IPS-20b (cell line): ENCODE measurements around the gene AKT2.

Experiments used
- H3K27ac ChIP-seq: one replicate; pipeline ENCODE4 v1.5.1; 2013; ENCODE audit warnings: low read length
- H3K27me3 ChIP-seq: 2 replicates; pipeline ENCODE4 v1.6.1; 2013; ENCODE audit warnings: mild to moderate bottlenecking, low read length, inconsistent platforms; ENCODE audit not compliant: insufficient read depth
- H3K36me3 ChIP-seq: 2 replicates; pipeline ENCODE4 v1.6.1; 2013; ENCODE audit warnings: low read depth, mild to moderate bottlenecking, inconsistent platforms, low read length, moderate library complexity; ENCODE audit not compliant: insufficient read depth
- H3K4me1 ChIP-seq: 2 replicates; pipeline ENCODE4 v1.6.1; 2013; ENCODE audit warnings: mild to moderate bottlenecking, control low read depth, inconsistent platforms, low read length, moderate library complexity; ENCODE audit not compliant: insufficient read depth
- H3K4me3 ChIP-seq: 2 replicates; pipeline ENCODE4 v1.5.1; 2013; ENCODE audit warnings: mild to moderate bottlenecking, low read length, inconsistent platforms
- H3K9ac ChIP-seq: 2 replicates; pipeline ENCODE4 v1.6.1; 2013; ENCODE audit warnings: low read depth, mild to moderate bottlenecking, inconsistent platforms, low read length, moderate library complexity
- H3K9me3 ChIP-seq: 2 replicates; pipeline ENCODE4 v1.6.1; 2013; ENCODE audit warnings: mild to moderate bottlenecking, low read depth, low read length, inconsistent platforms; ENCODE audit not compliant: insufficient read depth

Gene AKT2

GRCh38 chr19:40279761-40280607, 5.2 kb downstream of the AKT2 start:
- no peaks in the 10 kb centered on the region for H3K9me3 ChIP-seq
- peaks cover 13% of the 10 kb centered on the region; the same call in 1 of the 2 replicates for H3K4me1 ChIP-seq
- H3K27me3 ChIP-seq, result no peaks in the 10 kb centered on the region
- H3K27ac ChIP-seq, result no peak overlapping the region
- peaks cover 10% of the 10 kb centered on the region; the same call in 1 of the 2 replicates for H3K36me3 ChIP-seq
- peak overlapping the region; percentile 25; the same call in 1 of the 2 replicates for H3K9ac ChIP-seq
- H3K4me3 ChIP-seq, result no peak overlapping the region

- H3K4me3 ChIP-seq, result no peak overlapping the region
- H3K9me3 ChIP-seq, result no peaks in the 10 kb centered on the region
- peaks cover 10% of the 10 kb centered on the region; the same call in 1 of the 2 replicates for H3K36me3 ChIP-seq
- no peaks in the 10 kb centered on the region for H3K27me3 ChIP-seq
- peaks cover 12% of the 10 kb centered on the region; the same call in 1 of the 2 replicates for H3K4me1 ChIP-seq
- no peak overlapping the region for H3K9ac ChIP-seq
- no peak overlapping the region for H3K27ac ChIP-seq
Measured at GRCh38 chr19:40279120-40279551, 6.0 kb downstream of the AKT2 start.

DNA sequence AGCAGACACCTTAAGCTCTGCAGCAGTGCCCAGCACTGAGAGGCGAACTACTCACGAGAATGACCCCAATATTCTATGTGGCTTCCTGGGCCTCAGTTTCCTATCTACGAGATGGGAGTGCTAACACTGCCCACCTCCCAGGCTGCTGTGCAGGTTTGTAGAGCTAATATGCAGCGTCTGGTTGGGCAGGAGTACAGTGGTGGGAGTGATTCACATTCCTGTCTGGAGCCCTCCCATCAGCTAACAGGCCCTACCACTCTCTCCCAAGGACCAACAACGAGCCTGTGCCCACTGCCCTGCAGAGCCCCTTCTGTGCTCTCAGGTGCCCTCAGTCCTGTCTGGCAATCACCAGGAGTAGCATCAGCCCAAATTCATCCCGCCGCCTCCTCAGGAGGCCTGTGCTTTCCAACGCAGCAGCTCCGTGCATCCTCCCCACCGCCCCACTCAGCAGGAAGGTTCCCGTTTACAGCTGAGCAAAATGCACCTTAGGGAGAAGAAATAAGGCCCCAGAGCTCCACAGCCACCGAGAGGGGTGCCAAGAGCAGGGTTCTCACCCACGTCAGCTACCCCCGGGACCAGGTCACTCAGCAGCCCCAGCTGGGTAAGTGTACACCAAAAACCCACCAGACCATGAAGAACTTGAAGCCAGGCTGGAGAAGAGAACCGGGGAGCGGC, 6.6 kb downstream of the AKT2 start:
- H3K4me1 ChIP-seq, result peaks cover 6% of the 10 kb centered on the region; the same call in 1 of the 2 replicates
- H3K36me3 ChIP-seq, result peaks cover 10% of the 10 kb centered on the region; the same call in 1 of the 2 replicates
- H3K9me3 ChIP-seq, result no peaks in the 10 kb centered on the region
- no peak overlapping the region for H3K27ac ChIP-seq
- H3K27me3 ChIP-seq, result no peaks in the 10 kb centered on the region
- no peak overlapping the region for H3K4me3 ChIP-seq
- peak overlapping the region; percentile 41 for H3K9ac ChIP-seq

- Histone ChIP-seq H3K9me3 (no peaks in the 10 kb centered on the region), H3K27ac (no peak overlapping the region), H3K4me3 (no peak overlapping the region), H3K4me1 (peaks cover 6% of the 10 kb centered on the region; the same call in 1 of the 2 replicates), H3K9ac (peak overlapping the region; percentile 41; the same call in 1 of the 2 replicates), H3K27me3 (no peaks in the 10 kb centered on the region), H3K36me3 (peaks cover 10% of the 10 kb centered on the region; the same call in 1 of the 2 replicates)
Measured at GRCh38 chr19:40277356-40278059, 7.6 kb downstream of the AKT2 start.

- Histone ChIP-seq H3K4me1 (0 out of 2 replicates have a peak, but pooled peaks cover 4% of the 10 kb centered on the region), H3K9ac (no peak overlapping the region), H3K27ac (no peak overlapping the region), H3K4me3 (no peak overlapping the region), H3K36me3 (peaks cover 4% of the 10 kb centered on the region; the same call in 1 of the 2 replicates), H3K27me3 (no peaks in the 10 kb centered on the region), H3K9me3 (no peaks in the 10 kb centered on the region)
Measured at GRCh38 chr19:40274585-40275544, 10.3 kb downstream of the AKT2 start.

DNA sequence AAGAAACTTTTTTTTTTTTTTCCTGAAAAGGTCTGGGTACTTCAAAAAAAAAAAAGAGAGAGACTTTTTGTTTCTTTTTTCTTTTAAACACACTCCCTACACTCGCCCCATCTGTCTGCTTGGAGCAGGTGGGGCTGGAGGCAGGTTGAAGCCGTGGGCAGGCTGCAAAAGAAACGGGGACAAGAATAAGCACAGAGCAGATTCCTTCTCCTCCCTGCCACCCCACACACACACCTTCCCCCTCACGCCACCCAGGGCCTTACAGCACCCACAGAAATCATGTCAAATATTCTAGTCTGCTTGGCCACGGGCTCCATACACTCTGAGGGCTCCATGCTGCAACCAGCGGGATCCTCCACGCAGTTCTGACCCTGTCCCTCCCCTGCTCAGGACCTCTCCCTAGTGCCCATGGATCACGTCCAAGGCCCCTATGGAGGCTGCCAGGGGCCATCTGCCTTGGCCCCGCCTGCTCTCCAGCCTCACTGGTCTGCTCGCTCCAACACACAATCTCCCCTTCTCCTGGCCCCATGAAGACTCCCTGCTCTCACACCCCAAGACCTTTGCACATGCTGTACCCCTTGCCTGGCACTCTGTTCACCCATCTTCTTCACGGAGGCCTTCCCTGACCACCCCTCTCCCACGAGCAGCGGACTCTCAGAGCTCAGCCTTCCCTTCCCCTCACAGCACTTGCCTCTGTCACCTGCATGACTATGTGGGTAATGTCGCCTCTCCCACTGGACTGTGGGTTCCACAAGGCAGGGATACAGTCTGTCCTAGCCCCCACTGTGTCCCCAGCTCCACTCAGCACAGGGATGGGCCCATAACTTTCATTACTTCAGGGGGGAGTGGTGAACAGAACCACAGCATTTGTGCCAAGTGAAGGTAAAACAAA, 11.4 kb downstream of the AKT2 start:
- H3K4me1 ChIP-seq, result 0 out of 2 replicates have a peak, but pooled peaks cover 4% of the 10 kb centered on the region
- no peaks in the 10 kb centered on the region for H3K27me3 ChIP-seq
- H3K36me3 ChIP-seq, result peaks cover 4% of the 10 kb centered on the region; the same call in 1 of the 2 replicates
- no peaks in the 10 kb centered on the region for H3K9me3 ChIP-seq
- no peak overlapping the region for H3K4me3 ChIP-seq
- H3K27ac ChIP-seq, result no peak overlapping the region
- H3K9ac ChIP-seq, result no peak overlapping the region

- Histone ChIP-seq H3K27me3 (no peaks in the 10 kb centered on the region), H3K27ac (no peak overlapping the region), H3K4me1 (no peaks in the 10 kb centered on the region), H3K9ac (no peak overlapping the region; the same call in 1 of the 2 replicates), H3K36me3 (peaks cover 4% of the 10 kb centered on the region; the same call in 1 of the 2 replicates), H3K4me3 (no peak overlapping the region), H3K9me3 (no peaks in the 10 kb centered on the region)
Measured at GRCh38 chr19:40272261-40272660, 12.9 kb downstream of the AKT2 start.

- H3K9me3 ChIP-seq, result no peaks in the 10 kb centered on the region
- H3K36me3 ChIP-seq, result peaks cover 4% of the 10 kb centered on the region; the same call in 1 of the 2 replicates
- H3K9ac ChIP-seq, result no peak overlapping the region
- no peak overlapping the region for H3K27ac ChIP-seq
- H3K27me3 ChIP-seq, result no peaks in the 10 kb centered on the region
- H3K4me1 ChIP-seq, result no peaks in the 10 kb centered on the region
- no peak overlapping the region for H3K4me3 ChIP-seq
Measured at GRCh38 chr19:40271706-40272105, 13.4 kb downstream of the AKT2 start.

DNA sequence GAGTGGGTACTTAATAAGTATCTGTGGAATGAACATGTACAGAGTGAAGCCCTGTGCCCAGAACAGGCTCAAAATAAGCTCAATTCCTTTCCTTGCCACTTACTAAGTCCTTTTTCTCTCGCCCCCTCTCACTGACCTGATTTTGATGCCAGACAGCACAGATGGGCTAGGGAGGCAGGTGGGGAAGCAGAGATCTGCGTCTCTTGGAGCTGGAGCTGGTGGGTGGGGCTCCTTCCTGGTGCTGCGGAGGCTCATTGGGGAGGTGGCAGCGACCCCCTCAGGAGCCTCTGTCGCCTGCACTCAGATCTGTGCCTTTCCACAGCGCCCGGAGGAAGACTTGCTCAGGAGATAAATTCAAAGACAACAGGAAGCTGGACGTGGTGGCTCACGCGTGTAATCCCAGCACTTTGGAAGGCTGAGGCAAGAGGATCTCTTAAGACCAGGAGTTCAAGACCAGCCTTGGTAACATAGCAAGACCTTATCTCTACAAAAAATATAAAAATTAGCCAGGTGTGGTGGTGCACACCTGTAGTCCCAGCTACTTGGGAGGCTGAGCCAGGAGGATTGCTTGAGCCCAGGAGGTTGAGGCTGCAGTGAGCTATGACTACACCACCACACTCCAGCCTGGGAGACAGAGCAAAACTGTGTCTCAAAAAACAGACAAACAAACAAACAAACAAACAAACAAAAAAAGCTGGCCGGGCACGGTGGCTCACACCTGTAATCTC, 14.6 kb downstream of the AKT2 start:
- H3K4me1 ChIP-seq, result no peaks in the 10 kb centered on the region
- no peaks in the 10 kb centered on the region for H3K9me3 ChIP-seq
- no peak overlapping the region for H3K9ac ChIP-seq
- H3K27ac ChIP-seq, result no peak overlapping the region
- peaks cover 4% of the 10 kb centered on the region; the same call in 1 of the 2 replicates for H3K36me3 ChIP-seq
- no peak overlapping the region for H3K4me3 ChIP-seq
- H3K27me3 ChIP-seq, result no peaks in the 10 kb centered on the region
